ENCODE data around the gene ZNF768.
"Not testable (repeated sequence)": the region's sequence is repeated elsewhere in the genome, so short reads cannot be mapped to it uniquely, and the experiment has no call there.

The ZNF768 gene

GRCh38 chr16:30533146-30533522 is 6.8 kb upstream of the ZNF768 start:
- no peak for DNase-seq (ENCODE audit: low spot score)

GRCh38 chr16:30532285-30533145 is 6.1 kb upstream of the ZNF768 start:
- no peak for DNase-seq (ENCODE audit: low spot score)

GRCh38 chr16:30530163-30531037 is 4.0 kb upstream of the ZNF768 start:
- DNase-seq (ENCODE audit: low spot score), result no peak

GRCh38 chr16:30528799-30529457 is 2.6 kb upstream of the ZNF768 start:
- DNase-seq (ENCODE audit: low spot score), result no peak

GRCh38 chr16:30527635-30528178 is 1.3 kb upstream of the ZNF768 start:
- no peak for DNase-seq (ENCODE audit: low spot score)

- peak; percentile 99 for DNase-seq (ENCODE audit: low spot score)
These were observed 663 bp upstream of the ZNF768 start for GRCh38 chr16:30526823-30527634.

GRCh38 chr16:30525844-30526136 is 576 bp downstream of the ZNF768 start:
- peak; percentile 34 for DNase-seq (ENCODE audit: low spot score)

- DNase-seq (ENCODE audit: low spot score), result no peak
These were observed 1.5 kb downstream of the ZNF768 start for GRCh38 chr16:30524575-30525568.

GRCh38 chr16:30523768-30524574 is 2.4 kb downstream of the ZNF768 start:
- no peak for DNase-seq (ENCODE audit: low spot score)

- DNase-seq (ENCODE audit: low spot score), result not testable (repeated sequence)
These were observed 3.5 kb downstream of the ZNF768 start for GRCh38 chr16:30522702-30523463.

- no peak for DNase-seq (ENCODE audit: low spot score)
These were observed 4.3 kb downstream of the ZNF768 start for GRCh38 chr16:30521873-30522641.

- no peak for DNase-seq (ENCODE audit: low spot score)
These were observed 4.9 kb downstream of the ZNF768 start for GRCh38 chr16:30521476-30521872.

GRCh38 chr16:30519120-30520049 is 7.0 kb downstream of the ZNF768 start:
- no peak for DNase-seq (ENCODE audit: low spot score)

GRCh38 chr16:30518552-30518951 is 7.8 kb downstream of the ZNF768 start:
- DNase-seq (ENCODE audit: low spot score), result no peak

- no peak for DNase-seq (ENCODE audit: low spot score)
These were observed 11.1 kb downstream of the ZNF768 start for GRCh38 chr16:30515275-30515674.

- no peak for DNase-seq (ENCODE audit: low spot score)
These were observed 14.9 kb downstream of the ZNF768 start for GRCh38 chr16:30511509-30511908.

Data from hepatic stellate cell (primary cell).